ENCODE measurements around the gene UNCX. TPM values are rescaled to one million over a fixed set of nuclear protein-coding genes. Genes with fewer than 3 reads are reported as not detected.

Gene UNCX
- total RNA-seq, 2 donors from 2014 or later: 0.13 TPM; not detected in 1

GRCh38 chr7:1238931-1239802, 6.5 kb downstream of the UNCX start:
- DNase-seq: peak; percentile 57
- Mint-ChIP-seq H3K4me3 (no peak overlapping the region), H3K9me3 (no peaks in the 10 kb centered on the region), H3K4me1 (peaks cover 19% of the 10 kb centered on the region), H3K27ac (no peak overlapping the region), H3K36me3 (ENCODE audit: low read depth) (no peaks in the 10 kb centered on the region), H3K27me3 (ENCODE audit: insufficient read depth) (peaks cover 87% of the 10 kb centered on the region)
- Histone ChIP-seq H3K9me3 (ENCODE audit: control insufficient read depth, low read length) (no peaks in the 10 kb centered on the region), H3K9ac (ENCODE audit: extremely low read depth, low read length, poor library complexity, severe bottlenecking) (no peak overlapping the region), H3K27me3 (ENCODE audit: control insufficient read depth, insufficient read depth, low read length, poor library complexity, severe bottlenecking) (peaks cover 98% of the 10 kb centered on the region), H3K27ac (ENCODE audit: low read depth, low read length) (peak overlapping the region; percentile 63), H3K4me1 (ENCODE audit: control insufficient read depth, insufficient read depth, low read length) (peaks cover 5% of the 10 kb centered on the region), H3K36me3 (ENCODE audit: control insufficient read depth, insufficient read depth, low read length) (no peaks in the 10 kb centered on the region), H3K4me3 (ENCODE audit: low read length) (no peak overlapping the region)
- no peak for TF ChIP-seq CTCF (conservative IDR thresholded peaks at IDR 0.05)
- WGBS, 2 experiments (ENCODE audit: insufficient coverage in 1 of 2, insufficient read length in 1 of 2): 7% methylated on average over 12 to 22 of the region's 27 CpGs

GRCh38 chr7:1239803-1240516, 7.3 kb downstream of the UNCX start:
- H3K27ac ChIP-seq (ENCODE audit: low read depth, low read length): peak overlapping the region; percentile 68
- Mint-ChIP-seq H3K9me3 (no peaks in the 10 kb centered on the region), H3K27me3 (ENCODE audit: insufficient read depth) (peaks cover 87% of the 10 kb centered on the region), H3K4me1 (peaks cover 18% of the 10 kb centered on the region), H3K36me3 (ENCODE audit: low read depth) (no peaks in the 10 kb centered on the region), H3K4me3 (peak overlapping the region; percentile 39), H3K27ac (no peak overlapping the region)
- H3K9me3 ChIP-seq (ENCODE audit: control insufficient read depth, low read length): no peaks in the 10 kb centered on the region
- peaks cover 98% of the 10 kb centered on the region for H3K27me3 ChIP-seq (ENCODE audit: control insufficient read depth, insufficient read depth, low read length, poor library complexity, severe bottlenecking)
- WGBS, 2 experiments (ENCODE audit: insufficient coverage in 1 of 2, insufficient read length in 1 of 2): 0 to 3% methylated on average over 9 to 27 of the region's 29 CpGs
- H3K9ac ChIP-seq (ENCODE audit: extremely low read depth, low read length, poor library complexity, severe bottlenecking): no peak overlapping the region
- DNase-seq: peak; percentile 72
- H3K4me1 ChIP-seq (ENCODE audit: control insufficient read depth, insufficient read depth, low read length): peaks cover 10% of the 10 kb centered on the region
- no peak for TF ChIP-seq CTCF (conservative IDR thresholded peaks at IDR 0.05)
- no peak overlapping the region for H3K4me3 ChIP-seq (ENCODE audit: low read length)
- H3K36me3 ChIP-seq (ENCODE audit: control insufficient read depth, insufficient read depth, low read length): no peaks in the 10 kb centered on the region

GRCh38 chr7:1240517-1241257, 8.0 kb downstream of the UNCX start:
- Histone ChIP-seq H3K9me3 (ENCODE audit: control insufficient read depth, low read length) (no peaks in the 10 kb centered on the region), H3K4me3 (ENCODE audit: low read length) (no peak overlapping the region), H3K36me3 (ENCODE audit: control insufficient read depth, insufficient read depth, low read length) (no peaks in the 10 kb centered on the region), H3K4me1 (ENCODE audit: control insufficient read depth, insufficient read depth, low read length) (peaks cover 10% of the 10 kb centered on the region), H3K9ac (ENCODE audit: extremely low read depth, low read length, poor library complexity, severe bottlenecking) (no peak overlapping the region), H3K27ac (ENCODE audit: low read depth, low read length) (peak overlapping the region; percentile 68), H3K27me3 (ENCODE audit: control insufficient read depth, insufficient read depth, low read length, poor library complexity, severe bottlenecking) (peaks cover 98% of the 10 kb centered on the region)
- H3K9me3 Mint-ChIP-seq: no peaks in the 10 kb centered on the region
- H3K27me3 Mint-ChIP-seq (ENCODE audit: insufficient read depth): peaks cover 87% of the 10 kb centered on the region
- TF ChIP-seq CTCF (conservative IDR thresholded peaks at IDR 0.05): no peak
- peak overlapping the region; percentile 39 for H3K4me3 Mint-ChIP-seq
- H3K27ac Mint-ChIP-seq: no peak overlapping the region
- H3K4me1 Mint-ChIP-seq: peaks cover 18% of the 10 kb centered on the region
- peak; percentile 71 for DNase-seq
- WGBS, 2 experiments (ENCODE audit: insufficient coverage in 1 of 2, insufficient read length in 1 of 2): 1% methylated on average over 13 to 40 of the region's 40 CpGs
- no peaks in the 10 kb centered on the region for H3K36me3 Mint-ChIP-seq (ENCODE audit: low read depth)
